SKM-1 (cell line): ENCODE results near the gene RPL5.

Experiments used
- DNase-seq: peaks from one replicate; lab custom pipeline; 2025; ENCODE audit not compliant: unreplicated experiment; lab: John Stamatoyannopoulos, UW

RPL5 gene

GRCh38 chr1:92817986-92818764 lies 13.7 kb upstream of the RPL5 start:
- no peak for DNase-seq

DNA sequence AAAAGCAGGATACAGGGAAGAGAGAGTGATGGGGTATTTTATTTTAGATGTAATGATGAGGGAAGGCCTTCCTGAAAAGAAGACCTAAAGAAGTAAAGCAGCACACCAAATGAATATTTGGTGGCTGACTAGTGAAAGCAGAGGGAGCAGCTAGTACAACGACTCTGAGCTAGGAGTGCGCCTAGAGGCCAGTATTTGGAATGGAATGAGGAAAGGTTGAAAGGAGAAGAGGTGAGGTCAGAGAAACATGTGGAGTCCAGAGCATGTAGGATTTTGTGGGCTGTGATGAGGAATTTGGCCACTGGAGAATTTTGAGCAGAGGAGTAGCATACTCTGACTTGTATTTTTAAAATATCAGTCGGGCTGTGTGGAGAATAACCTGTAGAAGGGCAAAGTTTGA lies 11.8 kb upstream of the RPL5 start:
- no peak for DNase-seq

DNA sequence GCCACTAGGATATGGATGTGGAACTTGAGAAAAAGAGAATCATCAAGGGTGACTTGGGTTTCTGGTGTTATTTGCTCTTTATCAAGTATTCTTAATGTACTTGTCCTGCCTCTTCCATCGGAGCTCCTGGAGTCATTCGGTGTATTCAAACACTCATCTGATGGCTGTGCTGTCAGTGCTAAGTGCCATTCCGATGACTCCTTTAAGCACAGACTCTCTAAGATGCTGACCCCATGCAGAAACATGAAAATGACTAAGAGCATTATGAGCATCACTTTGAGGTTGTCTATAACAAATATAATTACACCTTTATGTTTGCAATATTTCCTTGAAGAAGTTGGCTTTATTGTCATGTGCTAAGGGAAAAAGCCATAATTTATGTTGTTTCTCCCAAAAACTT lies 11.3 kb upstream of the RPL5 start:
- no peak for DNase-seq

DNA sequence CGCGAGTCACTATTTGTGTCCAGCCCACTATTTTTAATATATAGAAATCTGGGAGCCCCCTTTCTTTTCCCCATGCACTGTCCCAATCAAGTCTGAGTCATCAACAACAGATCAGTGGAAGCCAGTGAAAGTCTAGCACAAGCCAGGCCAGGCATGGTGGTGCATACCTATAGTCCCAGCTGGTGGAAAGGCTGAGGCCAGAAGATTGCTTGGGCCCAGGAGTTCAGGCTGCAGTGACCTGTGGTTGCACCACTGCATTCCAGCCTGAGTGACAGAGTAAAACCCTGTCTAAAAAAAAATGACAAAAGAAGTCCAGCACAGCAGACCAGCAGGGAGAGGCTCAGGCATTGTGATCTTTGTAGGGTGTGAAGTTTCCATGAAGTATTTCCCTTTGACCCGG lies 9.0 kb upstream of the RPL5 start:
- DNase-seq: no peak

DNA sequence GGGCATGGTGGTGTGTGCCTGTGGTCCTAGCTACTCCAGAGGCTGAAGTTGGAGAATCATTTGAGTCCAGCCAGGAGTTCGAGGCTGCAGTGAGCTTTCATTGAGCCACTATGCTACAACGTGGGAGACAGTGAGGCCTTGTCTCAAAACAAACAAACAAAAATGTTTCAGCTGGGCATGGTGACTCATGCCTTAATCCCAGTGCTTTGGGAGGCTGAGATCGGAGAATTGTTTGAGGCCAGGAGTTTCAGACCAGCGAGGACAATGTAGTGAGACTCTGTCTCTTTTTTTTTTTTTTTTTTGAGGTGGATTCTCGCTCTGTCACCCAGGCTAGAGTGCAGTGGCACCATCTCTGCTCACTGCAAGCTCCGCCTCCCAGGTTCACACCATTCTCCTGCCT lies 5.0 kb upstream of the RPL5 start:
- DNase-seq: no peak

- no peak for DNase-seq
Observed at GRCh38 chr1:92831368-92831761, 475 bp upstream of the RPL5 start.

DNA sequence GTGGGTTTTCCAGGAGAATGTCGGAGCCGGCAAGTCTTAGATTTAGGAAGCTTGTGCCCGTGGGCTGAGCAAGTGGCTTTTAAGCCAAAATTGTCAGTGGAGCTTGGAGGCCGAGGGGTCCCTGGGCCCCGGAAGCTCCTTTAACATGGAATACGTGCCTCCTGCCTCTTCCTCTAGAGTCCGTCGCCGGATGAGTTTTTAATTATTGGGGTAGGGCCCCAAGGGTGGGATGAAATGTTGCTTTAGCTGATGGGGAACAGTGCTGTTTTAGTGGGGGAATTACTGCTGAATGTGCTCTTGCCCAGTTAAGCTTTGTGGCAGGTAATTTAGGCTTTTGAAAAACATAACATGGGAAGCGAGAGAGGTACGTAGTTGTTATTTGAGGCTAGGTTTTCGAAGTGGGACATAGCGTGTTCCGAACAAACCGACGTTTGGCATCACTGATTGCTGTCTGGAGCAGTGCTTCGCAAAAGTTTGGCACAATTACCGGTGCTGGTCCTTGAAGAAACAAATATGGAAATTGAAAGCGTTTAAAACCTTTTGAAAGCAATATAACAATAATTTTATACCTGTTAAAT lies 786 bp downstream of the RPL5 start:
- DNase-seq: no peak

DNA sequence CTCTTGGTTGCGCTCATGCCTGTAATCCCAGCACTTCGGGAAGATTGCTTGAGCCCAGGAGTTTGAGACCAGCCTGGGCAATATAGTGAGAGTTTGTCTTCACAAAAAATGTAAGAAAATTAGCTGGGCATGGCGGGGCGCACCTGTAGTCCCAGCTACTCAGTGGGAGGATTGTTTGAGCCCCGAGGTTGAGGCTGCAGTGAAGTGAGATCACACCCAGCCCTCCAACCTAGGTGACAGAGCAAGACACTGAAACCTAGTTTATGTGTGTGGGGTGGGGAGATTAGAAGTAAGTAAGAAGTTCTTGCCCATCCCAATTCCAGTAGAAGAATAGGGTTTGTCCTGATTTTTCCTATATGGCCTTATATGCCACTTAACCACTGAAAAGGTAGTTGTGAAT lies 2.0 kb downstream of the RPL5 start:
- DNase-seq: no peak

DNA sequence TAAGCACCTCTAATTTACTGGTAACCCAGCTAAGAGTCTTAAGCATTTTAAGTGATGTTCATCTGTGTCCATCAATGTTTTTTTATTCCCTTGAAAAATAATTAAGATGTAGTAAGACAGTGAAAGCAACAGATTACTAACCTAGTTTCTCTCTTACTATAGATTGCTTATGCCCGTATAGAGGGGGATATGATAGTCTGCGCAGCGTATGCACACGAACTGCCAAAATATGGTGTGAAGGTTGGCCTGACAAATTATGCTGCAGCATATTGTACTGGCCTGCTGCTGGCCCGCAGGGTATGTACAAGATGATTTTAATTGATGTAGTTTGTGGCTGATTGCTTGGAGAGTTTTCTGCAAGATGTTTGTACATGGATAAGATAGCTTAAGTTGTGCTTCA lies 2.8 kb downstream of the RPL5 start:
- DNase-seq: no peak

GRCh38 chr1:92837062-92837461 lies 5.2 kb downstream of the RPL5 start:
- no peak for DNase-seq

- no peak for DNase-seq
Observed at GRCh38 chr1:92838519-92838918, 6.7 kb downstream of the RPL5 start.

- no peak for DNase-seq
Observed at GRCh38 chr1:92839442-92839841, 7.6 kb downstream of the RPL5 start.

DNA sequence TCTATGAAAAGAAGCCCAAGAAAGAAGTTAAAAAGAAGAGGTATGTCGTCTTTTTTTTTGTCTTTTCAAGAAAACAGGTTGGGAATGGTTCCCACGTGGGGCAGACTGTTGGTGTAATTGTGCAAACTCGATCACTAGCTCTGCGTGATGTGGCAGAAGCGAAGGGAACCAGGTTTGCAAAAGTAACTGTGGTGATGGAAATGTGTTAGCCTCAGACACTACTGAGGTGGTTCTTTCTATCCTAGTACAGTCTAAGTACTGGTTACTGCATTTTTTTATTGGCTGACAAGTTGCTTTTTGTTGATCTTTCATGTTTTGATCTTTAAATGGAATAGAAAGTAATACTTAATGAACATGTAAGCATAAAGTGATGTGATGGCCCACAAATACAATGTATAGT lies 8.8 kb downstream of the RPL5 start:
- no peak for DNase-seq

- no peak for DNase-seq
Observed at GRCh38 chr1:92842082-92843045, 10.5 kb downstream of the RPL5 start.

DNA sequence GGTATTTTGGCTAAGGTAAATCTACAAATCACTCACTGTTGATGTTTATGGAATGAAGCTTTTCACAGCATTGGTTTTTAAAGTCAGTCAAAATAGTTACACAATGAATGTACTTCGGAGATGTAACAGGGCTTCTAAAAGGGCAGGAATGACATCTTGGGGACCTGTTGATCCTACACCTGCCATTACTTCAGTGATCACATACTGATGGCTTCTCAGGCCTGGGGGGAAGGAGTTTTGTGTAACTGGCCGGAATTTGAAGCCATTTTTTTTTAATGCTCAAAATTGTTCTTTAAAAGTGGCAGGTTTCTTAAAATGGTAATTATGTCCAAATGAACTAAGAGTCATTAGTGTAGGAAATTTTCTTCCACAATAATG lies 11.2 kb downstream of the RPL5 start:
- DNase-seq: no peak

DNA sequence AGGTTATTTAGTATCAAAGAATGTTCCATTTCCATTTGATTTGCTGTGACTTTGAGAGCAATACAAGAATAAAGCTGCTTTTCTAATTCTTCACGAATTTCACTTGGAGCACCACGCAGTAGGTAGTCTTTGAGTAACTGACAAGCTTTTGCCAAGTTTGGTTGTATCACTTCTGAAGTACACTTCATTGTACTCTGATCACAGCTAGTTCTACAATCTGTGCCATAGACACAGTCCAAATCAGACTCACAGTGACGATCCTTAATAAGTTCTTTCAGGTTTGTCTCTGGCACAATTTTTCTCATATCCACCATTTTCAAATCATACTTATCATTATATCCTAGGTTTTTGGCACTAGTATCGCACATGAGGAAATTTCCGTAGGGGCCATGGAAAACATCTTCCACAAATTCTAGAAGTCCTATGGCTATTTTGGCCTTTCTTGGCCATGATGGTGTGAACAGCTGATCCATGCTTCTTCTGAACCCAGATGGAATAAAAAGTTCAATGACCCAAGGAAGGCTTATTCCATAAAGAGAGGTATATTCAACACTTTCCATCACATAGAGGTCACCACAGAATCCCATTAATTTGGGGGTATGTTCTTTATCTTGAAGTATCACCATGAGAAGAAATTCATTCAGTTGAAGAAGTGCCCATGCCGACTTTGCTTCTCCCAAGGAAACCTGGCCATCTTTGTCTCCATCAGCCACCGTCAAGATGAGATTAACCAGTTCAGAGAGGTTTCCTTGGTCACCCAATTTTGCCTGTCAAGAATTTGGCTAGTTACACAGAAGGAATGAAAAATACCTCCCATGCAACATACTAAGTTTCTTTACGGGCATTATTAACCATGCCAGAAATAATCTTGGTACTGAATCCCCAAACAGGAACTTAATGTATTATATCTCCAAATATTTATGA lies 11.9 kb downstream of the RPL5 start:
- no peak for DNase-seq

GRCh38 chr1:92844439-92844838 lies 12.6 kb downstream of the RPL5 start:
- no peak for DNase-seq

- DNase-seq: no peak
Observed at GRCh38 chr1:92845908-92846307, 14.1 kb downstream of the RPL5 start.

DNA sequence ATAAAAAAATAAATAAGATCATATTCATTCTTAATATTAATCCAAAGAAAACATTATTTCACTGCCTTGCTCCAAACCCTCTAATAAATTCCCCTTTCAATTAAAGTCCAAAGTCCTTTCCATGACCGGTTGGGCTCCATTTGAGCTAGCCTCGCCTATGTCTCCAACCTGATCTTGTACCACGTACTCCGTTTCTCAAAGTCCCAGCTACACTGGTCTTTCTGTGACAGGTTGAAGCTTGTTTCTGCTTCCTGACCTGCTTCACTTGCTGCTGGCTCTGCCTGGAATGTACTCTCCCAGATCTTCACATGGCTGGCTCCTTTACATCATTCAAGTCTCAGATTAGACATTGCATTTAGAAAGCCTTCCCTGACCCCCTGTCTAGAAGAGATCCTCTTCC lies 16.4 kb downstream of the RPL5 start:
- DNase-seq: no peak

- DNase-seq: no peak
Observed at GRCh38 chr1:92850019-92850418, 18.2 kb downstream of the RPL5 start.

- no peak for DNase-seq
Observed at GRCh38 chr1:92851729-92852128, 19.9 kb downstream of the RPL5 start.
